ENCODE measurements around the gene PCBP3.

DNA sequence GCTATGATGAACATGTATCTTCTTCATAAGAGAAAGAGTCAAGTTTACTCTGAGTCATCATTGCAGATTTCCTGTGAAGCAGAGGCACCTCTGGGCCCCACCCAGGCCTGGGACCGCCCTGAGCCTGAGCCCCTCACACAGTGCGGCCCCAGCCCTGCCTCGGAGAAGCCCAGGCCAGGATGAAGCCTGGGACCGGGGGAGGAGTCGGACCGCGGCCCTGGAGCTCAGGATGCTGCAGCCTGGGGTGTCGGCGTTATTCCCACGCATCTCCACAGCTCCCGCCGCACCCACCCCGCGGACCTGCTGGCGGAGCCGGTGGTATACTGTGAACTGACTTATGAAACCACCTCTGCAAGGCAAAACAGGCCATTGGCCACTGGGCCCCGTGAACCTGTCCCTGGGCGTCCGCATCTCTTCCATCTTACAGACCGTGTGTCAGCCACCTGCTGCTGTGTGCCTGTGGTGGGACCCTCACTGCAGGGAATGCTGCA is 335.7 kb downstream of the PCBP3 start:
- TF ChIP-seq, protein P1, sequence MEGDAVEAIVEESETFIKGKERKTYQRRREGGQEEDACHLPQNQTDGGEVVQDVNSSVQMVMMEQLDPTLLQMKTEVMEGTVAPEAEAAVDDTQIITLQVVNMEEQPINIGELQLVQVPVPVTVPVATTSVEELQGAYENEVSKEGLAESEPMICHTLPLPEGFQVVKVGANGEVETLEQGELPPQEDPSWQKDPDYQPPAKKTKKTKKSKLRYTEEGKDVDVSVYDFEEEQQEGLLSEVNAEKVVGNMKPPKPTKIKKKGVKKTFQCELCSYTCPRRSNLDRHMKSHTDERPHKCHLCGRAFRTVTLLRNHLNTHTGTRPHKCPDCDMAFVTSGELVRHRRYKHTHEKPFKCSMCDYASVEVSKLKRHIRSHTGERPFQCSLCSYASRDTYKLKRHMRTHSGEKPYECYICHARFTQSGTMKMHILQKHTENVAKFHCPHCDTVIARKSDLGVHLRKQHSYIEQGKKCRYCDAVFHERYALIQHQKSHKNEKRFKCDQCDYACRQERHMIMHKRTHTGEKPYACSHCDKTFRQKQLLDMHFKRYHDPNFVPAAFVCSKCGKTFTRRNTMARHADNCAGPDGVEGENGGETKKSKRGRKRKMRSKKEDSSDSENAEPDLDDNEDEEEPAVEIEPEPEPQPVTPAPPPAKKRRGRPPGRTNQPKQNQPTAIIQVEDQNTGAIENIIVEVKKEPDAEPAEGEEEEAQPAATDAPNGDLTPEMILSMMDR (IDR thresholded peaks at IDR 0.05) = no peak
- no peak for TF ChIP-seq ZFX (IDR thresholded peaks at IDR 0.05; ENCODE audit: borderline replicate concordance)

All from 22Rv1 (cell line).